Epidermal melanocyte (primary cell): ENCODE measurements around the gene DIP2B.

ENCODE experiments used
- DNase-seq: peaks from one replicate; pipeline ENCODE4 v3.0.0; 2011; ENCODE audit warnings: low spot score; ENCODE audit not compliant: insufficient read length

Gene DIP2B

DNA sequence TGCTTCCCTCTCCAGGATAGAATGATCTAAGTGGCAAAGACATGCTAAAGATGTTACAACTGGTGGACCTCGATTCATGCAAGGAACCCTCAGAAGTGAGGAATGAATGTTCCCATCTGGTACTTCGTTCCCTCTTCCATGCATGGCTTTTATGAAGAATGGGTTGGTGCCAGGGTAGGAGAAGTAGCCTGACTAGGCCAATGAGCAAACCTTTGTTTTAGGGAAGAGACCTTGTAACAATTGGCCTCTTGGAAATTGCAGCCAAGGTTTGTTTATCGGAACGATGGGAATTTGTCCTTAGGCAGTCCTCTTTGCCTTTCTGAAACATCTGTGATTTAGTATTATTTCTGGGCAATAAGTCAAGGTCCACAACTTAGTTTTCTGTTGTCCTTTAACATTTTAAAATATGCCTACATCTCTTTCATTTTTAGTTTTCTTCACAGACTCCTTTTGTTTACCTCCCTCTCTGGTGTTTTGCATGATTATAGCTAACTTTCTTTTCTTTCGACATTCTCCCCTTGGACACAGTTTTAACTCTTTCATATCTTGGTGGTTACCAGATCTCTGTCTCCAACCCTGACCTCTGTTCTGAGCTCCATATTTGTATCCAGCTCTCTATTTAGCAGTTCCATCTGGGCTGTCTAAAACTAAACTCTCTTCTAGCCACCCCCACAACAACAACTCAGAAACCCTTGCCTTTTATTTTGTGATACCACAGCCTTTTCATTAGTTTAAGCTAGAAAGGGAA lies 70.0 kb downstream of the DIP2B start:
- DNase-seq: peak; percentile 71

DNA sequence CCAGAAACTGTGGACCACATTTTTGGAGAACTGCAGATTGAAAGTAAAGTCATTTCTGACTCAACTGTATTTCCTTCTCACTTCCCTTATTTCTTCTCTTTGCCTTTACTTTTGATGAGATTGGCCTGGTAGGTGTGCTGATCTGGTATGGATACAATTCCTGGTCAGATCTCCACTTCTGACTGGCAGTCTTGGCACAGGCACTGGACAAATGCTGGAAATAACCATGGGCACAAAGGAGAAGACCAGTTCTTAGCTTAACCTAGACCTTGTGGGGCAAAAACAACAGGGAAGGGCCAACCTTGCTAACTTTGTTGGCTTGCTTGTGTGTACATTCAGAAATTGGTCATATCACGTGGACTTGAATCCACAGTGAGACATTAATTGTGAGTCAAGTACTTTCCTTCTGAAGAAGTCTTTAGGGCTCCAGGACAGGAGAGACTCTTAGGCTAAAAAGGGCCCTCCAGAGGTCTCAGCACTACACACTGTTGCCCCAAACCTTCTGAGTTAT lies 75.0 kb downstream of the DIP2B start:
- no peak for DNase-seq

DNA sequence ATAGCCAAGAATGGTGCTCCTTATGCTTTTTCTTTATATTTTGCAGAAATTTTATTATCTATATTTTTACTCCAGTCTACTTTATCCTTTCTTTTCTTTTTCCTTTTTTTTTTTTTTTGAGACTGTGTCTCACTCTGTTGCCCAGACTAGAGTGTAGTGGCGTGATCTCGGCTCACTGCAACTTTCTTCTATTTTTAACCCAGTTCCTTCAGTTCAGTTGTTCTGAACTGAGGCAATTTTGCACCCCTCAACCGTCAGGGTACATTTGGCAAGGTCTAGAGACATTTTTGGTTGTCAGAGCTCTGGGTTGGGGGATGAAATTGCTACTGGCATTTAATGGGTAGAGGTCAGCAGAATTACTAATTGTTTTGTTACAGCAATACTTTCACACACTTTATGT lies 75.7 kb downstream of the DIP2B start:
- DNase-seq: no peak

DNA sequence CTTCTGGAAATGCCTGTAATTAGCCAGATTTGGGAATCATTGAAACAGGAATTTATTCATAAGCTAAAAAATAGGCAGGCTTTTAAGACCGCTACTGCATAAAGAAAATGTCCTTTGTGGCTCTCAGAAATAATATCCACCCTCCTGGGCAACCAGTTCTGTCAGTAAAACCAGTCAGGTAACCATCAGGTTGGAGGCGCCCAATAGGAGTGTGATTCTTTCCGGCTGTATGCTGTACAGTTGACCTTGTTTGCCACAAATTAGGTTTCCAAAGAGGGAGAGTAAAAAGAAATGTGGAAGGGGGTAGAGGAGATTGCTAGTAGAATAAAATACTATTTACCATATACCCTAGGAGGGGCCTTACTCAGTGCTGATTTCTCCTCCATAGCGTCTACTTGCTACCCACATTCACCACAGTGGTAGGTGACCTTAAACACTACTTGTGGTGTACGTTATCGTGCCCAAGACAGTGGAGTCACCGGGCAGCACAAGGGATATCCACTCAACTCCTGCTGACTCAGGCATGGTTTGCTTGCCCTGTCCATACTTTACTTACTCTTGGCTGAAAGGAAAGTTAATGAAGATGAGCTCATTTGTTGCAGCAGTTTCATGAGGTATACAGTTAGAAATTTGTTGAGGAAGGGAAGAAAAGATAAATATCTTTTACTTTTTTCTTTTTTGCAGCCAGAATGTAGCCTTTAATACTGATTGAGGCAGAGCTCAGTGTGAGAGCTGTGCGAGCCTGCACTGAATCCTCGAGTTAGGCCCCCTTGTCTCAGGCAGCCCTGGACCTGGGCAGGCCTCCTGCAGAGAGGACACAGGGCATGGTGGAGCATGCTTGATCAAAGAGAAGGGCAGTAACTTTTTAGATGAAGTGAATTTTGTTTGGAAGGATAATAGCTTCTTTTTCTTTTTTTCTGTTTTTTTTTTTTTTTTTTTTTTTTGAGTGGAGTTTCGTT lies 76.7 kb downstream of the DIP2B start:
- DNase-seq: no peak

DNA sequence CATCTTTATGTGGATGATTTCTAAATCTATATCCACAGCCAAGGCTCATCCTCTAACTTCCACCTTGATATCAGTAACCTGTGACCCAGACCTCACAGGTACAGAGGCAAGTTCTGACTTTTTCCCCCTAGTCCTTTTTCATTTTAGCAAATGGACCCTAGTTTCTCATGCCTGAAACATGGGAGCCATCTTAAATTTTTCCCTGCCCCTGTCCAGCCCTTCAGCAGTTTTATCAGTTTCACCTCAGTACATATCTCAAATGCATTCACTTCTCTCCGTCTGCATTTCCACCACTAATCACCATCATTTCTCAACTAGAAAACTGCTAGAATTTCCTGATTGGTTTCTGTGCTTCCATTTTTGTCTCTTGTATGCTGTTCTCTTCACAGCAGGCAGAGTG lies 79.3 kb downstream of the DIP2B start:
- DNase-seq: no peak

GRCh38 chr12:50589650-50590435 lies 85.1 kb downstream of the DIP2B start:
- no peak for DNase-seq

- no peak for DNase-seq
These were observed 86.1 kb downstream of the DIP2B start for GRCh38 chr12:50590869-50591268.

DNA sequence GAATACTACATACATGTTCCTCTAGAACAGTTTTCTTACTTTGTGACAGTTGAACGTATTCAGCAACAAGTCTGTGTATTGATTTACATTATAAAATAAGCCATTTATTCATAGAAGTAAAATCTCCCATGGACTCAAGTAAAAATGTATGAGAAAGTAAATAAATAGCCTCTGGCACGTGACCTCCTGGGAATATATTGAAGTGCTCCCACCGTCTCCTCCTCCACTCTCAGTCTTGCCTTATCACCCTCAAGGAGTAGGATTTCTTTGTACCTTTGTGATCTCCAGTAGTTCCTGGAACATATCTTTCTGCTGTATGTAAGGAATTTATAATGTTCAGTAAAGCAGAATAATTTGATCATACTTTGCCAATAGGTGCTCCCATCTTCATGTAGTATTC lies 90.9 kb downstream of the DIP2B start:
- no peak for DNase-seq

- DNase-seq: peak; percentile 60
These were observed 92.7 kb downstream of the DIP2B start for GRCh38 chr12:50597200-50598195.

DNA sequence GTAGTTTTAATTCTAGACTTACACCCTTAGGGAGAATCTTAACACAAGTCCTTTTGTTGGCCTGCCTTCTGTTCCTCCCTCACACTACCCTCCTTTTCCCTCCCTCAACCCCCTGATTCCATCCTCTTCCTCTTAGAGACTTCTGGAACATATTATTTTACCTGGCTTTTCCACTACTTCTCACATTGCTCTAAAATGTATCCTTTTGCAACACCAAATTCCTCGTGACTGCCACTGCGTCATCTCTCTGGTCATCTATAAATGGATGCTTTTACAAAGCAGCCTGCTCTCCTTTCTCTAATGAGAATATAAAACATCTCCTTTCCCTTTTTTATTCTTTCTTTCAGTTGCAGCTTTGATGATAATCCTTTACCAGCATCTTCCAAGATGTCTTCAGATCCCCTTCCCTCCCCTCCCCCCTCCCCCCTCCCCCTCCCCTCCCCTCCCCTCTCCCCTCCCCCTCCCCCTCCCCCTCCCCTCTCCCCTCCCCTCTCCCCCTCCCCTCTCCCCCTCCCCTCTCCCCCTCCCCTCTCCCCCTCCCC lies 93.6 kb downstream of the DIP2B start:
- peak; percentile 63 for DNase-seq

- no peak for DNase-seq
These were observed 94.7 kb downstream of the DIP2B start for GRCh38 chr12:50599366-50600095.

GRCh38 chr12:50600364-50600763 lies 95.6 kb downstream of the DIP2B start:
- DNase-seq: no peak

DNA sequence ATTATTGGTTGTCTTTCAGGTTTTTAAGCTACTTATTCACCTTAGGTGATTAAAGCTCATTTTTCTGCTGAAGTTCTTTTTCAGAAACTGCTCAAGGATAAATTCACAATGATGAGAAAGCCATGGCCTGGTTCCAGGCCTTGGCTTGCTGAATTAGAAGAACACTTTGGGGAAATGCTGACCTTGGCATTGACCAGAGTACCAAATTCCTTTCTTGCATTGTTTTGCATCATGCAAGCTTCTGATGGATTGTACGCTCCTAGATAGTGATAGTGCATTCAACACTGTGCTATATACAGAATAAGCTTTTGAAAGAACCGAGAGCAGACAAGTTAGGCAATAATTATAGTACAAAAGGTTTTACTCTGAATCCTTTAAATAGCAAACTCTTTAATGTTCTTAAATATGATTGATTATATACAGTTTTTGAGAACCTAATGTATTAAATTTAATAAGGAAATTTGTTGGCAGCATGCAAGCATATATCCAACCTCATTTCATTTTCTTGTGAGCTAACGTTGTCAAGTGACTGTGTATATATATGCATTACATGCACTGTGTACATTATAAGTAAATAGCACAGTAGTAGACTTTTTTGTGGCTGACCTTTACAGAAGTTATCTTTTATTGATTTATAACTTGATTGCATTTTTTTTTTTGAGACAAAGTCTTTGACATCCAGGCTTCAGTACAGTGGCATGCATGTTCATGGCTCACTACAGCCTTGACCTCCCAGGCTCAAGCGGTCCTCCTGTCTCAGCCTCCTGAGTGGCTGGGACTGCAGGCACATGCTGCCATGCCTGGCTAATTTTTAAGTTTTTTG lies 99.2 kb downstream of the DIP2B start:
- DNase-seq: peak; percentile 50

DNA sequence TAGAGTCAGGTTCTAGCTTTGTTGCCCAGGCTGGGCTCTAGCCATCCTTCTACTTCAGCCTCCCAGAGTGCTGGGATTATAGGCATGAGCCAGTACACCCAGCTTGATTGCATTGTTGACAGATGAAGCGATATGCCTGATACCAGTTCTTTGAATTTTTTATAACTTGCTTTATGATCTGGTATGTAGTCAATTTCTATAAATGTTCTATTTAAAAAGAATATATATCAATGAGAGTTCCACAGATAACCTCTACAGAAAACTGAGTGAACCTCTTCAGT lies 99.8 kb downstream of the DIP2B start:
- no peak for DNase-seq

GRCh38 chr12:50606675-50607375 lies 102.0 kb downstream of the DIP2B start:
- DNase-seq: no peak

DNA sequence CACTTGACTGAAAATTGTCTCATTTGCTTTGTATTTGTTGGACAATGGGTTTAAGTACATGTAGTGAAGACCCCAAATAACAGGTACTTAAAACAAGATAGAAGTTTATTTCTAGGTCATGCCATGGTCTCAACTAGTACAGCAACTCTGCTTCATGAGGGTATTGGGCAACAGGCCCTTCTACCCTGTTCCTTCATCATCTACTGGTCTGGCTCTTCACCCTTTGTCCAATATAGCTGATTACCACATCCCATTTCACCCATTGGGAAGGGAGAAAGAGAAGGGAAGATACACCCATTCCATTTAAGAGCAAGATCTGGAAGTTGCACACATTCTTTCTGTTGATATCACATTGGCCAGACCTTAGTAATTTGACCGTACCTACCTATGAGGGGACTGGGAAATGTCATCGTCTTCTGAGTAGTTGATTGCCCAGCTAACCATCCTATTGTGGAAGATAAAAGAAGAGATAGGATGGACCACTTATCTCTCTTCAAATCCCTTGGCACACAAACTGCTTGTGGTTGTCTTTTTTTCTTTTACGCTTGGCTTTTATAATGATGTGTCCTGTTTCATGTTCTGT lies 104.6 kb downstream of the DIP2B start:
- DNase-seq: no peak

DNA sequence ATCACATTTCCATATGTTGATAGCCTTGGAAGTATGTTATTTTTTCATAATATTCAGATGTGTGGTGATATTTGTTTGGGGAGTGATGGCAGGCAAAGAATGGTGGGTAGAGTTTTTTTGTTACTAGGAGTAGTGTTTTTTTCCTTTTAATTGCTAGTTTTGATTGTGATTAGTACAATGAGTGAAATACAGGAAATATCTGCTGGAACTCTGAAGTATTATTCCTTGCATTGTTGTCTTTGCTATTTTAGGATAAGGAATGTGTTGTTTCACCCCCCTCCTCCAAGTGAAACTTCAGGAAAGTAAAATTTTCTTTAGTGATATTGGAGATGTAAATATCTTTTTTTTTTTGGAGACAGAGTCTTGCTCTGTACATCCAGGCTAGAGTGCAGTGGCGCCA lies 105.4 kb downstream of the DIP2B start:
- DNase-seq: no peak
